ENCODE results near the gene GAB4.
"Not testable (repeated sequence)": the region's sequence is repeated elsewhere in the genome, so short reads cannot be mapped to it uniquely, and the experiment has no call there.

GAB4 gene

GRCh38 chr22:16949561-16949960 lies 58.5 kb downstream of the GAB4 start:
- no peak for DNase-seq (ENCODE audit: low read depth)
- no peak overlapping the region for H3K4me3 ChIP-seq (ENCODE audit: low read depth, low read length)
- TF ChIP-seq MAX (IDR thresholded peaks at IDR 0.05; ENCODE audit: low read depth, low read length) (no peak), POLR2A (IDR thresholded peaks at IDR 0.05; ENCODE audit: extremely low read depth, insufficient read length) (no peak), MYC (IDR thresholded peaks at IDR 0.05; ENCODE audit: low read depth, low read length) (no peak), CTCF (IDR thresholded peaks at IDR 0.05; ENCODE audit: low read depth, low read length) (no peak)

- no peak overlapping the region for H3K4me3 ChIP-seq (ENCODE audit: low read depth, low read length)
- TF ChIP-seq MAX (IDR thresholded peaks at IDR 0.05; ENCODE audit: low read depth, low read length) (no peak), POLR2A (IDR thresholded peaks at IDR 0.05; ENCODE audit: extremely low read depth, insufficient read length) (no peak)
These were observed 70.2 kb downstream of the GAB4 start for GRCh38 chr22:16937811-16938210.

GRCh38 chr22:16937209-16937608 lies 70.8 kb downstream of the GAB4 start:
- not testable (repeated sequence) for DNase-seq (ENCODE audit: low read depth); H3K4me3 ChIP-seq (ENCODE audit: low read depth, low read length)

More at GRCh38 chr22:16937811-16938210, 70.2 kb downstream of the GAB4 start:
- no peak for DNase-seq (ENCODE audit: low read depth)

- no peak for DNase-seq (ENCODE audit: low read depth)
- TF ChIP-seq MYC (IDR thresholded peaks at IDR 0.05; ENCODE audit: low read depth, low read length), result no peak
- TF ChIP-seq CTCF (IDR thresholded peaks at IDR 0.05; ENCODE audit: low read depth, low read length), result no peak
- no peak for TF ChIP-seq MAX (IDR thresholded peaks at IDR 0.05; ENCODE audit: low read depth, low read length)
- TF ChIP-seq POLR2A (IDR thresholded peaks at IDR 0.05; ENCODE audit: extremely low read depth, insufficient read length), result no peak
- no peak overlapping the region for H3K4me3 ChIP-seq (ENCODE audit: low read depth, low read length)
These were observed 71.4 kb downstream of the GAB4 start for GRCh38 chr22:16936625-16937024.

GRCh38 chr22:16935209-16935608 lies 72.8 kb downstream of the GAB4 start:
- no peak for DNase-seq (ENCODE audit: low read depth)
- H3K4me3 ChIP-seq (ENCODE audit: low read depth, low read length), result no peak overlapping the region
- TF ChIP-seq POLR2A (IDR thresholded peaks at IDR 0.05; ENCODE audit: extremely low read depth, insufficient read length), result no peak
- TF ChIP-seq CTCF (IDR thresholded peaks at IDR 0.05; ENCODE audit: low read depth, low read length), result no peak
- no peak for TF ChIP-seq MAX (IDR thresholded peaks at IDR 0.05; ENCODE audit: low read depth, low read length)
- no peak for TF ChIP-seq MYC (IDR thresholded peaks at IDR 0.05; ENCODE audit: low read depth, low read length)

GRCh38 chr22:16933291-16934282 lies 74.4 kb downstream of the GAB4 start:
- no peak for DNase-seq (ENCODE audit: low read depth)
- TF ChIP-seq POLR2A (IDR thresholded peaks at IDR 0.05; ENCODE audit: extremely low read depth, insufficient read length) (no peak), MAX (IDR thresholded peaks at IDR 0.05; ENCODE audit: low read depth, low read length) (no peak), CTCF (IDR thresholded peaks at IDR 0.05; ENCODE audit: low read depth, low read length) (no peak), MYC (IDR thresholded peaks at IDR 0.05; ENCODE audit: low read depth, low read length) (no peak)
- no peak overlapping the region for H3K4me3 ChIP-seq (ENCODE audit: low read depth, low read length)
